ENCODE results near the gene BRSK1. TPM values are rescaled to one million over a fixed set of nuclear protein-coding genes. Genes with fewer than 3 reads are reported as not detected.
"Not testable (repeated sequence)": the region's sequence is repeated elsewhere in the genome, so short reads cannot be mapped to it uniquely, and the experiment has no call there.

Gene BRSK1
- total and polyA plus RNA-seq, 2 experiments from 2014 or later, result 0.55 to 1.9 TPM

DNA sequence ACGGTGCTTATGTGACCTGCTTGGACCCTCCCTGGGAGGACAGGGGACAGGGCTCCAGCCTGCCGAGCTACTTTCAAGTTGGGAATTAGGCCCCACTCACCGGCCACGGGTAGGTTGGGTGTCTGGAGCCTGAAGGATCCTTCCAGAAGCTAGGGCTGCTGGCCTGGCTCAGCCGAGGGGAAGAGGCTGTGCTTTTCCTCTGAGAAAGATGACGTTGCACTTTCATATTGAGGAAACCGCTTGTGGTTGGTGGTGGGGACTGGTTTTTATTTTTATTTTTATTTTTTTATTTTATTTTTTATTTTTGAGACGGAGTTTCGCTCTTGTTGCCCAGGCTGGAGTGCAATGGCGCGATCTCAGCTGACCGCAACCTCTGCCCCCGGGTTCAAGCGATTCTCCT is 41.4 kb downstream of the BRSK1 start, which contains the start of gene TMEM150B:
TMEM150B (minus strand) TSS at position 170 of the 400 bp plus-strand sequence. CDS start 4,305 bp downstream, outside the sequence.
- 75 to 78% methylated on average over 14 of the region's 14 CpGs for WGBS, 2 experiments (ENCODE audit: low coverage in 1 of 2, low lambda C conversion rate in 2 of 2, missing lambda C conversion rate in 2 of 2)
- Histone ChIP-seq H3K4me2 (ENCODE audit: unreplicated experiment) (no peak within 1 kb of the TSS), H3K4me1 (ENCODE audit: insufficient read depth) (peaks cover 16% of the 10 kb centered on the region), H3K9me2 (ENCODE audit: insufficient read depth) (no peaks in the 10 kb centered on the region), H3K79me2 (ENCODE audit: insufficient read depth) (no peaks in the 10 kb centered on the region), H3K27ac (no peak within 1 kb of the TSS), H3K36me3 (ENCODE audit: low read depth) (no peaks in the 10 kb centered on the region), H3K4me3 (no peak within 1 kb of the TSS), H4K20me1 (ENCODE audit: insufficient read depth) (no peaks in the 10 kb centered on the region), H3K27me3 (replicated peaks; ENCODE audit: insufficient read depth) (no peaks in the 10 kb centered on the region), H2AFZ (no peak within 1 kb of the TSS), H3K9ac (no peak within 1 kb of the TSS), H3F3A (ENCODE audit: insufficient read depth) (peaks cover 8% of the 10 kb centered on the region; the same call in 1 of the 2 replicates), H3K9me3 (ENCODE audit: low read depth) (no peaks in the 10 kb centered on the region)
- no peak for DNase-seq
- in situ Hi-C loops (cut with MboI), result no loop called here
- TF ChIP-seq EZH2phosphoT487 (IDR thresholded peaks at IDR 0.05; ENCODE audit: insufficient read depth, low read depth) (no peak), EZH2 (IDR thresholded peaks at IDR 0.05; ENCODE audit: insufficient read depth, poor library complexity, severe bottlenecking) (no peak)

GRCh38 chr19:55328774-55329318 is 45.0 kb downstream of the BRSK1 start:
- not testable (repeated sequence) for H3K27me3 ChIP-seq (replicated peaks; ENCODE audit: insufficient read depth); H3K4me2 ChIP-seq (ENCODE audit: unreplicated experiment)

GRCh38 chr19:55329791-55330190 is 46.0 kb downstream of the BRSK1 start:
- in situ Hi-C loops (cut with MboI); H3K9ac ChIP-seq; H3K4me3 ChIP-seq; H3F3A ChIP-seq (ENCODE audit: insufficient read depth); H3K79me2 ChIP-seq (ENCODE audit: insufficient read depth); H3K4me2 ChIP-seq (ENCODE audit: unreplicated experiment); H3K27ac ChIP-seq; H3K36me3 ChIP-seq (ENCODE audit: low read depth); H3K9me2 ChIP-seq (ENCODE audit: insufficient read depth); H3K27me3 ChIP-seq (replicated peaks; ENCODE audit: insufficient read depth); H3K9me3 ChIP-seq (ENCODE audit: low read depth); H4K20me1 ChIP-seq (ENCODE audit: insufficient read depth); H2AFZ ChIP-seq: not testable (repeated sequence)
- 57 to 61% methylated on average over 6 of the region's 6 CpGs for WGBS, 2 experiments (ENCODE audit: low coverage in 1 of 2, low lambda C conversion rate in 2 of 2, missing lambda C conversion rate in 2 of 2)
- H3K4me1 ChIP-seq (ENCODE audit: insufficient read depth), result peaks cover 16% of the 10 kb centered on the region
- peak; percentile 68 for DNase-seq

More at GRCh38 chr19:55328774-55329318, 45.0 kb downstream of the BRSK1 start:
- H3K9me3 ChIP-seq (ENCODE audit: low read depth); H3K9me2 ChIP-seq (ENCODE audit: insufficient read depth); H4K20me1 ChIP-seq (ENCODE audit: insufficient read depth); H3K36me3 ChIP-seq (ENCODE audit: low read depth); H3K9ac ChIP-seq; H2AFZ ChIP-seq; H3K4me3 ChIP-seq; in situ Hi-C loops (cut with MboI); H3K79me2 ChIP-seq (ENCODE audit: insufficient read depth); H3K27ac ChIP-seq; H3F3A ChIP-seq (ENCODE audit: insufficient read depth): not testable (repeated sequence)
- peak; percentile 44 for DNase-seq
- peaks cover 16% of the 10 kb centered on the region for H3K4me1 ChIP-seq (ENCODE audit: insufficient read depth)
- WGBS, 2 experiments (ENCODE audit: low coverage in 1 of 2, low lambda C conversion rate in 2 of 2, missing lambda C conversion rate in 2 of 2), result 40 to 42% methylated on average over 4 of the region's 4 CpGs

GRCh38 chr19:55333870-55334269 is 50.1 kb downstream of the BRSK1 start:
- H3K79me2 ChIP-seq (ENCODE audit: insufficient read depth), result no peaks in the 10 kb centered on the region
- no peak for TF ChIP-seq EZH2 (IDR thresholded peaks at IDR 0.05; ENCODE audit: insufficient read depth, poor library complexity, severe bottlenecking)
- no peak for TF ChIP-seq EZH2phosphoT487 (IDR thresholded peaks at IDR 0.05; ENCODE audit: insufficient read depth, low read depth)
- DNase-seq, result no peak
- peaks cover 6% of the 10 kb centered on the region for H3K4me1 ChIP-seq (ENCODE audit: insufficient read depth)
- no peaks in the 10 kb centered on the region; the same call in 1 of the 2 replicates for H3K27me3 ChIP-seq (replicated peaks; ENCODE audit: insufficient read depth)
- in situ Hi-C loops (cut with MboI), result no loop called here
- H3K9me2 ChIP-seq (ENCODE audit: insufficient read depth), result no peaks in the 10 kb centered on the region
- no peak overlapping the region for H3K4me3 ChIP-seq
- H3K36me3 ChIP-seq (ENCODE audit: low read depth), result no peaks in the 10 kb centered on the region
- H2AFZ ChIP-seq, result no peak overlapping the region
- no peak overlapping the region for H3K4me2 ChIP-seq (ENCODE audit: unreplicated experiment)
- H3F3A ChIP-seq (ENCODE audit: insufficient read depth), result no peaks in the 10 kb centered on the region
- 80 to 87% methylated on average over 11 of the region's 11 CpGs for WGBS, 2 experiments (ENCODE audit: low coverage in 1 of 2, low lambda C conversion rate in 2 of 2, missing lambda C conversion rate in 2 of 2)
- H3K9ac ChIP-seq, result no peak overlapping the region
- no peaks in the 10 kb centered on the region for H4K20me1 ChIP-seq (ENCODE audit: insufficient read depth)
- H3K9me3 ChIP-seq (ENCODE audit: low read depth), result no peaks in the 10 kb centered on the region
- H3K27ac ChIP-seq, result no peak overlapping the region

- no peaks in the 10 kb centered on the region for H3K9me2 ChIP-seq (ENCODE audit: insufficient read depth)
- no peak overlapping the region for H3K27ac ChIP-seq
- H3K4me2 ChIP-seq (ENCODE audit: unreplicated experiment), result no peak overlapping the region
- WGBS, 2 experiments (ENCODE audit: low coverage in 1 of 2, low lambda C conversion rate in 2 of 2, missing lambda C conversion rate in 2 of 2), result 23 to 24% methylated on average over 7 of the region's 7 CpGs
- H3K4me1 ChIP-seq (ENCODE audit: insufficient read depth), result no peaks in the 10 kb centered on the region
- no peaks in the 10 kb centered on the region for H3K36me3 ChIP-seq (ENCODE audit: low read depth)
- H3F3A ChIP-seq (ENCODE audit: insufficient read depth), result no peaks in the 10 kb centered on the region
- H3K27me3 ChIP-seq (replicated peaks; ENCODE audit: insufficient read depth), result no peaks in the 10 kb centered on the region; the same call in 1 of the 2 replicates
- peak; percentile 83 for DNase-seq
- H3K9me3 ChIP-seq (ENCODE audit: low read depth), result no peaks in the 10 kb centered on the region
- H3K4me3 ChIP-seq, result no peak overlapping the region
- no peak for TF ChIP-seq EZH2 (IDR thresholded peaks at IDR 0.05; ENCODE audit: insufficient read depth, poor library complexity, severe bottlenecking)
- no peak for TF ChIP-seq EZH2phosphoT487 (IDR thresholded peaks at IDR 0.05; ENCODE audit: insufficient read depth, low read depth)
- H2AFZ ChIP-seq, result no peak overlapping the region
- in situ Hi-C loops (cut with MboI), result no loop called here
- H3K79me2 ChIP-seq (ENCODE audit: insufficient read depth), result peaks cover 8% of the 10 kb centered on the region; the same call in 1 of the 2 replicates
- no peak overlapping the region for H3K9ac ChIP-seq
- no peaks in the 10 kb centered on the region for H4K20me1 ChIP-seq (ENCODE audit: insufficient read depth)
Measured at GRCh38 chr19:55336101-55336500, 52.3 kb downstream of the BRSK1 start.
